Right lung (tissue), 5 donors: Measurements from ENCODE around the gene PLD1. TPM values are rescaled to one million over a fixed set of nuclear protein-coding genes. Genes with fewer than 3 reads are reported as not detected.
"Not testable (repeated sequence)": the region's sequence is repeated elsewhere in the genome, so short reads cannot be mapped to it uniquely, and the experiment has no call there.

Experiments
- DNase-seq, 2 donors: peaks; one replicate each; pipeline ENCODE4 v3.0.0-alpha.2; 2013
- polyA plus RNA-seq, 5 donors: library from polyadenylated mRNA; unstranded; fragments of 120-200 nt; gene quantifications; one replicate each; pipeline versions ENCODE4 v1.2.1 to v1.2.3, GENCODE V29; 2013; ENCODE audit warnings: inconsistent platforms in 1 of 5, low replicate concordance in 1 of 5; ENCODE audit not compliant: insufficient read length in 5 of 5, insufficient read depth in 1 of 5

Gene PLD1
- polyA plus RNA-seq, 5 donors, result 2.8 to 6.3 (median 5.0) TPM

- DNase-seq, result no peak
Measured at GRCh38 chr3:171815973-171816595, 5.8 kb upstream of the PLD1 start.

GRCh38 chr3:171814662-171815061 lies 4.4 kb upstream of the PLD1 start:
- not testable (repeated sequence) for DNase-seq

- no peak for DNase-seq
Measured at GRCh38 chr3:171813897-171814460, 3.7 kb upstream of the PLD1 start.

- no peak for DNase-seq
Measured at GRCh38 chr3:171813278-171813896, 3.1 kb upstream of the PLD1 start.

GRCh38 chr3:171812811-171813210 lies 2.5 kb upstream of the PLD1 start:
- no peak for DNase-seq

- DNase-seq, result no peak
Measured at GRCh38 chr3:171811913-171812335, 1.6 kb upstream of the PLD1 start.

GRCh38 chr3:171811295-171811912 lies 1.1 kb upstream of the PLD1 start:
- DNase-seq, result peak; percentile 69 to 76

- no peak for DNase-seq
Measured at GRCh38 chr3:171810629-171811294, 479 bp upstream of the PLD1 start.

- no peak for DNase-seq
Measured at GRCh38 chr3:171809611-171809860, 747 bp downstream of the PLD1 start.

- DNase-seq, result no peak
Measured at GRCh38 chr3:171807806-171808205, 2.5 kb downstream of the PLD1 start.

- no peak for DNase-seq
Measured at GRCh38 chr3:171807129-171807675, 3.1 kb downstream of the PLD1 start.

GRCh38 chr3:171806200-171807128 lies 3.8 kb downstream of the PLD1 start:
- peak in 1 of 2 donors; percentile 57 for DNase-seq

GRCh38 chr3:171805687-171806086 lies 4.6 kb downstream of the PLD1 start:
- no peak for DNase-seq

GRCh38 chr3:171804618-171805389 lies 5.5 kb downstream of the PLD1 start:
- no peak for DNase-seq

GRCh38 chr3:171803044-171803443 lies 7.2 kb downstream of the PLD1 start:
- DNase-seq, result no peak

- no peak for DNase-seq
Measured at GRCh38 chr3:171802590-171802956, 7.7 kb downstream of the PLD1 start.

GRCh38 chr3:171801738-171802589 lies 8.3 kb downstream of the PLD1 start:
- no peak for DNase-seq

- DNase-seq, result no peak
Measured at GRCh38 chr3:171799501-171799900, 10.8 kb downstream of the PLD1 start.

GRCh38 chr3:171797873-171798272 lies 12.4 kb downstream of the PLD1 start:
- DNase-seq, result no peak

- DNase-seq, result no peak
Measured at GRCh38 chr3:171797265-171797679, 13.0 kb downstream of the PLD1 start.
